Body of pancreas (tissue), 4 donors: ENCODE data around the gene RTP2.

ENCODE experiments used
- CTCF ChIP-seq, 7 experiments: fragments of 450-650 bp in 4 of 7; fragments of 200-600 bp in 3 of 7; sonication (generic) in 3 of 7; IDR thresholded peaks; one replicate each; pipeline ENCODE4 v1.5.1; 2016 to 2019; ENCODE audit warnings: antibody characterized with exemption in 7 of 7
- POLR2A ChIP-seq, 3 donors: fragments of 450-650 bp; IDR thresholded peaks; one replicate each; pipeline ENCODE4 v1.6.1; 2016; ENCODE audit warnings: antibody characterized with exemption in 3 of 3, mild to moderate bottlenecking in 2 of 3

DNA sequence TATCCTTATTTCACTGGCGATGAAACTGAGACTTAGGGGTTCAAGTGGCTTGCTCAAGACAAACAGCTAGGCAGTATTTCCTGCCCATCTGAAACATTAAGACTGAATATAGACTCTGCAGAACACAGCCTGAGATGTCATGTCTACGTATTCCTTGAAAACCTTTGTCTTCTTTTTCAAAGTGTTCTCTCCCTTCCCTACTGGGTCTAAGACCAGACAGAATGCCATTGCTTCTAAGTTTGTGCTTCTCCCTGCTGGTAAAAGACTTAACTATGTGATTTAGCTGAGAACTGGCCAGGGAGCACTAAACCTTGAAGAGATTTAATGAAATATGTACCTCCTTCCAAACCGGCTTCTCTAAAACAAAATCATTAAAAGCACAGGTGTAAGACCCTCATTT lies 33.0 kb upstream of the RTP2 start:
- TF ChIP-seq CTCF (IDR thresholded peaks at IDR 0.05), result no peak
- no peak for TF ChIP-seq POLR2A (IDR thresholded peaks at IDR 0.05)
